Endothelial cell of umbilical vein (primary cell): ENCODE results near the gene RINL. TPM values are rescaled to one million over a fixed set of nuclear protein-coding genes. Genes with fewer than 3 reads are reported as not detected.

Experiments
- BruUV-seq: library from RNA; stranded (reverse); fragments of 400-500 nt; replicated peaks from 2 replicates; lab custom pipeline; 2021; lab: Mats Ljungman, UMichigan
- CTCF ChIA-PET: fragments of 300-600, 350-600 bp; sonication (Branson Sonifier 250); formaldehyde crosslinking; loops from one replicate; lab custom pipeline; 2021; ENCODE audit warnings: antibody characterized with exemption, inconsistent platforms; lab: Charles Lee
- POLR2A ChIA-PET: fragments of 300-600, 350-600 bp; sonication (Branson Sonifier 250); formaldehyde crosslinking; loops from one replicate; lab custom pipeline; 2021; ENCODE audit warnings: antibody characterized with exemption, inconsistent platforms; lab: Charles Lee
- DNase-seq: peaks from one replicate; pipeline ENCODE4 v3.0.0-alpha.2; 2011; ENCODE audit warnings: low read depth, low spot score
- FAIRE-seq: peaks from 2 replicates; lab custom pipeline; 2011; peaks lifted over from hg19 to GRCh38; lab: Jason Lieb, UNC
- H2AFZ ChIP-seq: 2 replicates; pipeline ENCODE4 v1.6.0; 2012; ENCODE audit warnings: low read depth, low read length, control low read depth, inconsistent platforms
- H3K27ac ChIP-seq: 2 replicates; pipeline ENCODE4 v1.5.1; 2011; ENCODE audit warnings: low read depth, mild to moderate bottlenecking, control low read depth, low read length, moderate library complexity; ENCODE audit not compliant: insufficient read depth
- H3K27me3 ChIP-seq, 2 experiments: 2 replicates each; pipeline versions ENCODE4 v1.6.0 to v1.6.1; 2011; ENCODE audit warnings: low read length in 2 of 2, mixed read lengths in 1 of 2; ENCODE audit not compliant: control insufficient read depth in 2 of 2, insufficient read depth in 2 of 2
- H3K36me3 ChIP-seq, 2 experiments: 2 replicates in 1 of 2; 3 replicates in 1 of 2; pipeline ENCODE4 v1.5.1; 2011; ENCODE audit warnings: low read length in 2 of 2, mild to moderate bottlenecking in 1 of 2, moderate library complexity in 1 of 2; ENCODE audit not compliant: control insufficient read depth in 2 of 2, insufficient read depth in 2 of 2; ENCODE audit errors: extremely low read depth in 1 of 2
- H3K4me1 ChIP-seq: 3 replicates; pipeline ENCODE4 v1.5.1; 2011; ENCODE audit warnings: mild to moderate bottlenecking, low read length; ENCODE audit not compliant: control insufficient read depth, insufficient read depth; ENCODE audit errors: extremely low read depth
- H3K4me2 ChIP-seq: 2 replicates; pipeline ENCODE4 v1.6.1; 2011; ENCODE audit warnings: low read length, control low read depth, mixed read lengths; ENCODE audit not compliant: insufficient read depth
- H3K4me3 ChIP-seq, 3 experiments: fragments of 200-600 bp in 1 of 3; sonication (generic), shearing (Covaris generic) in 1 of 3; replicated peaks in 1 of 3; 2 replicates each; pipeline ENCODE4 v1.5.1; 2011 to 2016; ENCODE audit warnings: control low read depth in 3 of 3, low read length in 3 of 3, mild to moderate bottlenecking in 2 of 3, inconsistent platforms in 1 of 3, low read depth in 1 of 3, moderate library complexity in 1 of 3; ENCODE audit not compliant: insufficient read depth in 1 of 3
- H3K79me2 ChIP-seq: 2 replicates; pipeline ENCODE4 v1.6.0; 2012; ENCODE audit warnings: low read length, inconsistent platforms; ENCODE audit not compliant: control insufficient read depth, insufficient read depth
- H3K9ac ChIP-seq: replicated peaks from 2 replicates; pipeline ENCODE3; 2011; ENCODE audit warnings: low read length, control low read depth; ENCODE audit not compliant: insufficient read depth; ENCODE audit errors: extremely low read depth
- H3K9me1 ChIP-seq: replicated peaks from 3 replicates; pipeline ENCODE4 v1.6.0; 2011; ENCODE audit warnings: mild to moderate bottlenecking, low read length; ENCODE audit not compliant: control insufficient read depth, insufficient read depth; ENCODE audit errors: extremely low read depth
- H3K9me3 ChIP-seq: replicated peaks from 2 replicates; pipeline ENCODE4 v1.5.1; 2012; ENCODE audit warnings: low read length, inconsistent platforms; ENCODE audit not compliant: control insufficient read depth, insufficient read depth
- H4K20me1 ChIP-seq: replicated peaks from 2 replicates; pipeline ENCODE3; 2011; ENCODE audit warnings: mild to moderate bottlenecking, low read length; ENCODE audit not compliant: control insufficient read depth, insufficient read depth; ENCODE audit errors: extremely low read depth
- CTCF ChIP-seq, 2 donors: IDR thresholded peaks; 1 replicate in 1 of 2; 2 replicates in 1 of 2; pipeline ENCODE4 v1.5.1; 2011; ENCODE audit warnings: low read length in 2 of 2, mild to moderate bottlenecking in 2 of 2, moderate library complexity in 2 of 2, control low read depth in 1 of 2, inconsistent platforms in 1 of 2, low read depth in 1 of 2; ENCODE audit not compliant: insufficient read depth in 1 of 2; ENCODE audit errors: extremely low read depth in 1 of 2
- EZH2 ChIP-seq: IDR thresholded peaks from 2 replicates; pipeline ENCODE4 v1.6.1; 2012; ENCODE audit warnings: borderline replicate concordance, low read depth, mild to moderate bottlenecking, moderate library complexity, low read length, inconsistent platforms; ENCODE audit not compliant: severe bottlenecking
- FOS ChIP-seq: IDR thresholded peaks from 2 replicates; pipeline ENCODE4 v1.6.1; 2011; ENCODE audit warnings: mild to moderate bottlenecking, low read length, moderate library complexity, borderline replicate concordance; ENCODE audit not compliant: insufficient read depth
- GATA2 ChIP-seq: IDR thresholded peaks from 2 replicates; pipeline ENCODE4 v1.7.0; 2011; ENCODE audit warnings: low read depth, mild to moderate bottlenecking, moderate library complexity, mixed read lengths, low read length; ENCODE audit not compliant: insufficient read length, insufficient read depth
- JUN ChIP-seq: IDR thresholded peaks from 2 replicates; pipeline ENCODE4 v1.6.1; 2011; ENCODE audit warnings: borderline replicate concordance, low read depth; ENCODE audit not compliant: insufficient read length, insufficient read depth
- MAX ChIP-seq: IDR thresholded peaks from 2 replicates; pipeline ENCODE4 v1.6.1; 2011; ENCODE audit not compliant: insufficient read depth, insufficient read length
- MYC ChIP-seq: IDR thresholded peaks from one replicate; pipeline ENCODE4 v1.6.1; 2011; ENCODE audit warnings: mild to moderate bottlenecking, low read depth, low read length
- POLR2A ChIP-seq: IDR thresholded peaks from 2 replicates; pipeline ENCODE4 v1.6.1; 2012; ENCODE audit warnings: low read depth, mild to moderate bottlenecking, control low read depth, low read length
- POLR2AphosphoS5 ChIP-seq: IDR thresholded peaks from 2 replicates; pipeline ENCODE4 v1.6.1; 2012; ENCODE audit warnings: low read depth, mild to moderate bottlenecking, control low read depth, low read length, moderate library complexity; ENCODE audit not compliant: insufficient read depth
- dilution Hi-C: fragments of 300-500 bp; cut with MboI; formaldehyde crosslinking; loops from one replicate; pipeline ENCODE4 v1.15.0; 2019; ENCODE audit warnings: low sequenced_read_pairs; ENCODE audit not compliant: extremely low pct_ligation_motif_present
- intact Hi-C: fragments of 100-400 bp; cut with micrococcal nuclease; formaldehyde crosslinking; loops from one replicate; pipeline ENCODE4 v1.10.0; 2022
- polyA plus RNA-seq, 4 experiments: library from polyadenylated mRNA; depleted of rRNA in 3 of 4; stranded (reverse) in 3 of 4; unstranded in 1 of 4; fragments of >200 nt; gene quantifications; 2 replicates each; pipeline versions ENCODE4 v1.2.1 to v1.2.3, GENCODE V29; 2011 to 2012; ENCODE audit warnings: missing spikeins in 1 of 4
- total RNA-seq: library from RNA; stranded (reverse); gene quantifications from 2 replicates; pipeline ENCODE4 v1.2.3, GENCODE V29; 2021

Gene RINL
- total and polyA plus RNA-seq, 2 donors (not counting 3 experiments of a cell fraction or from before 2014, with no cell fraction given) = 5.3 to 10.1 TPM

- Histone ChIP-seq H3K9me3 (no peaks in the 10 kb centered on the region), H3K9me1 (no peaks in the 10 kb centered on the region), H3K36me3 (peaks cover 40 to 53% of the 10 kb centered on the region in 2 experiments), H3K27me3 (no peaks in the 10 kb centered on the region), H4K20me1 (no peaks in the 10 kb centered on the region), H3K79me2 (peaks cover 9% of the 10 kb centered on the region), H3K4me3 (no peak overlapping the region), H2AFZ (no peak overlapping the region), H3K4me2 (no peak overlapping the region), H3K27ac (no peak overlapping the region), H3K9ac (no peak overlapping the region), H3K4me1 (peaks cover 3% of the 10 kb centered on the region)
- TF ChIP-seq MYC (no peak), JUN (no peak), POLR2AphosphoS5 (no peak), EZH2 (no peak), FOS (no peak), POLR2A (no peak), CTCF (IDR thresholded peaks at IDR 0.05; ENCODE audit: extremely low read depth in 1 of 2, insufficient read depth in 1 of 2, low read depth in 1 of 2, low read length in 2 of 2) (no peak), GATA2 (no peak), MAX (no peak)
- BruUV-seq = no TSS peak
- FAIRE-seq (no peak), DNase-seq (no peak)
- POLR2A ChIA-PET = no interaction called here
- dilution Hi-C loops (no loop called here), intact Hi-C loops (no loop called here)
- CTCF ChIA-PET = interaction anchor here (0.6 to 1.2 kb wide), 2 partner anchors 28 to 67 kb away, joined by 3 to 5 read pairs; no protein-coding TSS in a partner anchor
Measured at GRCh38 chr19:38836983-38837626, 41.0 kb downstream of the RINL start.
